IPS DF 4.7 (cell line): Measurements from ENCODE around the gene FA2H.
A peak's percentile ranks its signal among the peaks of the same experiment; 100 is the strongest.
"Not testable (repeated sequence)": the region's sequence is repeated elsewhere in the genome, so short reads cannot be mapped to it uniquely, and the experiment has no call there.

ENCODE experiments used
- DNase-seq: peaks from one replicate; pipeline ENCODE4 v3.0.0-alpha.2; 2013; ENCODE audit warnings: low spot score; ENCODE audit errors: extremely low read depth

Gene FA2H

GRCh38 chr16:74725651-74726455 lies 48.8 kb downstream of the FA2H start:
- DNase-seq = no peak

GRCh38 chr16:74724820-74725549 lies 49.6 kb downstream of the FA2H start:
- DNase-seq = no peak

GRCh38 chr16:74723256-74723655 lies 51.4 kb downstream of the FA2H start:
- no peak for DNase-seq

GRCh38 chr16:74722156-74722555 lies 52.5 kb downstream of the FA2H start:
- not testable (repeated sequence) for DNase-seq

- no peak for DNase-seq
Observed at GRCh38 chr16:74721716-74722115, 52.9 kb downstream of the FA2H start.

GRCh38 chr16:74720579-74720978 lies 54.0 kb downstream of the FA2H start:
- DNase-seq = no peak

- no peak for DNase-seq
Observed at GRCh38 chr16:74718741-74719610, 55.6 kb downstream of the FA2H start.

GRCh38 chr16:74718140-74718539 lies 56.5 kb downstream of the FA2H start:
- DNase-seq = no peak

- DNase-seq = no peak
Observed at GRCh38 chr16:74717367-74717766, 57.3 kb downstream of the FA2H start.

- DNase-seq = no peak
Observed at GRCh38 chr16:74716355-74716754, 58.3 kb downstream of the FA2H start.

- DNase-seq = no peak
Observed at GRCh38 chr16:74713876-74714275, 60.7 kb downstream of the FA2H start.

GRCh38 chr16:74713325-74713724 lies 61.3 kb downstream of the FA2H start:
- DNase-seq = no peak

- no peak for DNase-seq
Observed at GRCh38 chr16:74711938-74712337, 62.7 kb downstream of the FA2H start.

- DNase-seq = no peak
Observed at GRCh38 chr16:74710401-74710800, 64.2 kb downstream of the FA2H start.

GRCh38 chr16:74709441-74709877 lies 65.2 kb downstream of the FA2H start:
- no peak for DNase-seq

GRCh38 chr16:74700438-74701225 lies 74.0 kb downstream of the FA2H start, which contains the start of gene MLKL:
Gene MLKL (minus strand): TSS chr16:74700862. CDS start chr16:74695757, 5,105 bp downstream.
- no peak for DNase-seq

- no peak for DNase-seq
Observed at GRCh38 chr16:74700116-74700437, 74.5 kb downstream of the FA2H start.

- no peak for DNase-seq
Observed at GRCh38 chr16:74699666-74700065, 75.0 kb downstream of the FA2H start.

GRCh38 chr16:74698222-74698621 lies 76.4 kb downstream of the FA2H start:
- no peak for DNase-seq

GRCh38 chr16:74695450-74696422 lies 78.9 kb downstream of the FA2H start:
- DNase-seq = peak; percentile 79
